Neural cell (in vitro differentiated cells): ENCODE results near the gene AIDA.

Experiments
- EP300 ChIP-seq: fragments of 450-650 bp; conservative IDR thresholded peaks from 2 replicates; pipeline ENCODE4 v1.6.1; 2014; ENCODE audit warnings: antibody characterized with exemption, mild to moderate bottlenecking, moderate library complexity; ENCODE audit not compliant: poor library complexity, severe bottlenecking
- EZH2 ChIP-seq: fragments of 200-600, 300-800 bp; shearing (Covaris generic), sonication (generic); IDR thresholded peaks from 2 replicates; pipeline ENCODE4 v1.6.1; 2014; ENCODE audit warnings: antibody characterized with exemption, low read length, borderline replicate concordance, mild to moderate bottlenecking; ENCODE audit not compliant: insufficient read depth, poor library complexity, severe bottlenecking
- MXI1 ChIP-seq: fragments of 450-650 bp; conservative IDR thresholded peaks from 2 replicates; pipeline ENCODE4 v1.6.1; 2014; ENCODE audit warnings: antibody characterized with exemption, mild to moderate bottlenecking; ENCODE audit not compliant: poor library complexity, severe bottlenecking
- POLR2AphosphoS5 ChIP-seq: IDR thresholded peaks from 2 replicates; pipeline ENCODE4 v1.6.1; 2012
- RAD21 ChIP-seq: fragments of 450-650 bp; conservative IDR thresholded peaks from 2 replicates; pipeline ENCODE4 v1.6.1; 2014; ENCODE audit warnings: antibody characterized with exemption, mild to moderate bottlenecking, moderate library complexity
- TF ChIP-seq, protein P1 (sequence below): fragments of 450-650 bp; IDR thresholded peaks from 2 replicates; pipeline ENCODE4 v1.5.1; 2014; ENCODE audit warnings: antibody characterized with exemption, mild to moderate bottlenecking, moderate library complexity; ENCODE audit not compliant: poor library complexity, severe bottlenecking

DNA sequence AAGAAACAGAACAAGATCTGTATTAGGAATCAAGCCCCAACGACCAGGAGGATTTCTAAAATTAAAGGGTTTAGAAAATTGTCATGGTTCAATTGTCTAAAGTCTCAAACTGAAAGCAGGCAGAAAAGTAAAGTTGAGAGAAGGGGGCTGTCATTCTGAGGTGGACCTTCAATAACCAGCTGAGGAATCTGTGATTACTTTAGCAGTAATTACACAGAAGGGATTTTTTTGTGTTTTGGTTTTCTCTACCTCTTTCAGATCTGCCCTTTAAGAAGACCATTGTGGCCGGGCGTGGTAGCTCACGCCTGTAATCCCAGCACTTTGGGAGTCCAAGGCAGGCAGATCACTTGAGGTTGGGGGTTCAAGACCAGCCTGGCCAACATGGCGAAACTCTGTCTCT is 17.4 kb downstream of the AIDA start:
- TF ChIP-seq EZH2 (no peak), POLR2AphosphoS5 (no peak), MXI1 (no peak), RAD21 (no peak), EP300 (no peak)
- TF ChIP-seq, protein P1, sequence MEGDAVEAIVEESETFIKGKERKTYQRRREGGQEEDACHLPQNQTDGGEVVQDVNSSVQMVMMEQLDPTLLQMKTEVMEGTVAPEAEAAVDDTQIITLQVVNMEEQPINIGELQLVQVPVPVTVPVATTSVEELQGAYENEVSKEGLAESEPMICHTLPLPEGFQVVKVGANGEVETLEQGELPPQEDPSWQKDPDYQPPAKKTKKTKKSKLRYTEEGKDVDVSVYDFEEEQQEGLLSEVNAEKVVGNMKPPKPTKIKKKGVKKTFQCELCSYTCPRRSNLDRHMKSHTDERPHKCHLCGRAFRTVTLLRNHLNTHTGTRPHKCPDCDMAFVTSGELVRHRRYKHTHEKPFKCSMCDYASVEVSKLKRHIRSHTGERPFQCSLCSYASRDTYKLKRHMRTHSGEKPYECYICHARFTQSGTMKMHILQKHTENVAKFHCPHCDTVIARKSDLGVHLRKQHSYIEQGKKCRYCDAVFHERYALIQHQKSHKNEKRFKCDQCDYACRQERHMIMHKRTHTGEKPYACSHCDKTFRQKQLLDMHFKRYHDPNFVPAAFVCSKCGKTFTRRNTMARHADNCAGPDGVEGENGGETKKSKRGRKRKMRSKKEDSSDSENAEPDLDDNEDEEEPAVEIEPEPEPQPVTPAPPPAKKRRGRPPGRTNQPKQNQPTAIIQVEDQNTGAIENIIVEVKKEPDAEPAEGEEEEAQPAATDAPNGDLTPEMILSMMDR: no peak
